ENCODE results near the gene PNMA1. TPM values are rescaled to one million over a fixed set of nuclear protein-coding genes. Genes with fewer than 3 reads are reported as not detected.

Gene PNMA1
- total RNA-seq, 2 experiments from 2014 or later, result 6.0 to 14.5 TPM

GRCh38 chr14:73715707-73716106 lies 1.5 kb upstream of the PNMA1 start:
- no peaks in the 10 kb centered on the region for H3K9me2 ChIP-seq (ENCODE audit: insufficient read depth, low read length)
- no peaks in the 10 kb centered on the region for H3K9me3 ChIP-seq (ENCODE audit: low read length)
- no TSS peak for BruUV-seq (replicated peaks)
- H3K36me3 ChIP-seq (ENCODE audit: insufficient read depth, low read length), result peaks cover 53% of the 10 kb centered on the region
- no peak for DNase-seq (ENCODE audit: low spot score)
- TF ChIP-seq EZH2phosphoT487 (IDR thresholded peaks at IDR 0.05; ENCODE audit: borderline replicate concordance, low read depth, low read length), result no peak
- TF ChIP-seq, protein P1, sequence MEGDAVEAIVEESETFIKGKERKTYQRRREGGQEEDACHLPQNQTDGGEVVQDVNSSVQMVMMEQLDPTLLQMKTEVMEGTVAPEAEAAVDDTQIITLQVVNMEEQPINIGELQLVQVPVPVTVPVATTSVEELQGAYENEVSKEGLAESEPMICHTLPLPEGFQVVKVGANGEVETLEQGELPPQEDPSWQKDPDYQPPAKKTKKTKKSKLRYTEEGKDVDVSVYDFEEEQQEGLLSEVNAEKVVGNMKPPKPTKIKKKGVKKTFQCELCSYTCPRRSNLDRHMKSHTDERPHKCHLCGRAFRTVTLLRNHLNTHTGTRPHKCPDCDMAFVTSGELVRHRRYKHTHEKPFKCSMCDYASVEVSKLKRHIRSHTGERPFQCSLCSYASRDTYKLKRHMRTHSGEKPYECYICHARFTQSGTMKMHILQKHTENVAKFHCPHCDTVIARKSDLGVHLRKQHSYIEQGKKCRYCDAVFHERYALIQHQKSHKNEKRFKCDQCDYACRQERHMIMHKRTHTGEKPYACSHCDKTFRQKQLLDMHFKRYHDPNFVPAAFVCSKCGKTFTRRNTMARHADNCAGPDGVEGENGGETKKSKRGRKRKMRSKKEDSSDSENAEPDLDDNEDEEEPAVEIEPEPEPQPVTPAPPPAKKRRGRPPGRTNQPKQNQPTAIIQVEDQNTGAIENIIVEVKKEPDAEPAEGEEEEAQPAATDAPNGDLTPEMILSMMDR (conservative IDR thresholded peaks at IDR 0.05; ENCODE audit: low read length), result no peak
- peaks cover 18% of the 10 kb centered on the region; the same call in 1 of the 2 replicates for H3K79me2 ChIP-seq (ENCODE audit: insufficient read depth, low read depth, low read length)
- H3K4me2 ChIP-seq (ENCODE audit: low read length), result no peak overlapping the region
- intact Hi-C loops (cut with micrococcal nuclease; ENCODE audit: unreplicated experiment), result loop anchor here (10.0 kb wide), 1 partner anchor 319 kb away; no protein-coding TSS in a partner anchor
- H2AFZ ChIP-seq (ENCODE audit: low read length), result no peak overlapping the region
- POLR2A ChIA-PET, result no interaction called here
- H4K20me1 ChIP-seq (ENCODE audit: insufficient read depth, low read length), result no peaks in the 10 kb centered on the region
- no peak overlapping the region for H3K4me3 ChIP-seq (ENCODE audit: low read depth, low read length, poor library complexity, severe bottlenecking)
- CTCF ChIA-PET (ENCODE audit: unreplicated experiment), result no interaction called here
- H3K4me1 ChIP-seq (ENCODE audit: insufficient read depth, low read length, poor library complexity, severe bottlenecking), result peaks cover 27% of the 10 kb centered on the region
- no peak overlapping the region for H3K27ac ChIP-seq (ENCODE audit: low read depth, low read length, poor library complexity, severe bottlenecking)

- H3K4me2 ChIP-seq (ENCODE audit: low read length), result peak overlapping the region; percentile 87
- no peak overlapping the region for H3K27ac ChIP-seq (ENCODE audit: low read depth, low read length, poor library complexity, severe bottlenecking)
- H3K36me3 ChIP-seq (ENCODE audit: insufficient read depth, low read length), result peaks cover 44% of the 10 kb centered on the region
- H2AFZ ChIP-seq (ENCODE audit: low read length), result no peak overlapping the region
- no peaks in the 10 kb centered on the region for H3K9me2 ChIP-seq (ENCODE audit: insufficient read depth, low read length)
- H3K9me3 ChIP-seq (ENCODE audit: low read length), result no peaks in the 10 kb centered on the region
- no peaks in the 10 kb centered on the region for H4K20me1 ChIP-seq (ENCODE audit: insufficient read depth, low read length)
- peaks cover 27% of the 10 kb centered on the region for H3K4me1 ChIP-seq (ENCODE audit: insufficient read depth, low read length, poor library complexity, severe bottlenecking)
- peak overlapping the region; percentile 71 for H3K4me3 ChIP-seq (ENCODE audit: low read depth, low read length, poor library complexity, severe bottlenecking)
- CTCF ChIA-PET (ENCODE audit: unreplicated experiment), result interaction anchor here (0.6 kb wide), 1 partner anchor 9 kb away, joined by 3 read pairs; no protein-coding TSS in a partner anchor
- no TSS peak for BruUV-seq (replicated peaks)
- peaks cover 18% of the 10 kb centered on the region; the same call in 1 of the 2 replicates for H3K79me2 ChIP-seq (ENCODE audit: insufficient read depth, low read depth, low read length)
- POLR2A ChIA-PET, result no interaction called here
- TF ChIP-seq, protein P1 (conservative IDR thresholded peaks at IDR 0.05; ENCODE audit: low read length), result no peak
- intact Hi-C loops (cut with micrococcal nuclease; ENCODE audit: unreplicated experiment), result loop anchor here (5.0 to 10.0 kb wide), 2 partner anchors 113 to 320 kb away; no protein-coding TSS in a partner anchor
- DNase-seq (ENCODE audit: low spot score), result no peak
Observed at GRCh38 chr14:73714656-73715081, 485 bp upstream of the PNMA1 start.

GRCh38 chr14:73713206-73713802 lies 880 bp downstream of the PNMA1 start:
- POLR2A ChIA-PET, result interaction anchor here (1.2 to 1.9 kb wide), 3 partner anchors 11 to 75 kb away, joined by 3 to 4 read pairs (median 4); no protein-coding TSS in a partner anchor
- DNase-seq (ENCODE audit: low spot score), result no peak
- Histone ChIP-seq H3K27ac (ENCODE audit: low read depth, low read length, poor library complexity, severe bottlenecking) (peak overlapping the region; percentile 58), H3K9me2 (ENCODE audit: insufficient read depth, low read length) (no peaks in the 10 kb centered on the region), H3K36me3 (ENCODE audit: insufficient read depth, low read length) (peaks cover 33% of the 10 kb centered on the region), H2AFZ (ENCODE audit: low read length) (peak overlapping the region; percentile 64; the same call in 1 of the 2 replicates), H3K9me3 (ENCODE audit: low read length) (no peaks in the 10 kb centered on the region), H4K20me1 (ENCODE audit: insufficient read depth, low read length) (no peaks in the 10 kb centered on the region), H3K4me2 (ENCODE audit: low read length) (peak overlapping the region; percentile 87), H3K4me1 (ENCODE audit: insufficient read depth, low read length, poor library complexity, severe bottlenecking) (peaks cover 27% of the 10 kb centered on the region), H3K79me2 (ENCODE audit: insufficient read depth, low read depth, low read length) (peaks cover 18% of the 10 kb centered on the region; the same call in 1 of the 2 replicates), H3K4me3 (ENCODE audit: low read depth, low read length, poor library complexity, severe bottlenecking) (peak overlapping the region; percentile 71)
- intact Hi-C loops (cut with micrococcal nuclease; ENCODE audit: unreplicated experiment), result loop anchor here (2.0 to 10.0 kb wide), 3 partner anchors 69 to 321 kb away; partner anchors contain the start of gene DNAL1
- no peak for TF ChIP-seq EZH2phosphoT487 (IDR thresholded peaks at IDR 0.05; ENCODE audit: borderline replicate concordance, low read depth, low read length)
- TF ChIP-seq, protein P1 (conservative IDR thresholded peaks at IDR 0.05; ENCODE audit: low read length), result no peak
- BruUV-seq (replicated peaks), result no TSS peak
- CTCF ChIA-PET (ENCODE audit: unreplicated experiment), result interaction anchor here (0.9 to 1.5 kb wide), 3 partner anchors 16 to 30 kb away, joined by 3 to 4 read pairs (median 3); no protein-coding TSS in a partner anchor
